ENCODE data around the gene XPO5. TPM values are rescaled to one million over a fixed set of nuclear protein-coding genes. Genes with fewer than 3 reads are reported as not detected.

Gene XPO5
- total and polyA plus RNA-seq, 2 of the 4 experiments (the other 2 are of a cell fraction) = 29.0 to 30.1 TPM

DNA sequence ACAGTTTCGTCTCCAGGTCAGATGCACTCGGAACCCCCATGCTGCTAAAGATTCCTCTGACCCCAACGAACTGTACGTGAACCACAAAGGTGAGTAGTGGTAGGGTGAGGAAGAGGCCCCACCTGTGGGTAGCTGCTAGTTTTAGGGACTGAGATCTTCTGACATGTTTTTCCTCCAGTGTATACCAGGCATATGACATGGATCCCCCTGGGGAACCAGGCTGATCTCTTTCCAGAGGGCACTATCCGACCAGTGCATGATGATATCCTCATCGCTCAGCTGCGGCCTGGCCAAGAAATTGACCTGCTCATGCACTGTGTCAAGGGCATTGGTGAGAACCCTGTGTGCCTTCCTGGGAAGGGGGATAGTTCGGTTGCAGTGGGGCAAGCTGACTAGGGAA lies 55.7 kb downstream of the XPO5 start:
- no peak for ATAC-seq (ENCODE audit: low read depth)
- intact Hi-C loops (cut with micrococcal nuclease) = loop anchor here (5.0 kb wide), 1 partner anchor 42 kb away; no protein-coding TSS in a partner anchor
- peaks cover 14% of the 10 kb centered on the region; the same call in 1 of the 2 replicates for H3K9me1 ChIP-seq (ENCODE audit: insufficient read depth, low read length)
- TF ChIP-seq, protein P1, sequence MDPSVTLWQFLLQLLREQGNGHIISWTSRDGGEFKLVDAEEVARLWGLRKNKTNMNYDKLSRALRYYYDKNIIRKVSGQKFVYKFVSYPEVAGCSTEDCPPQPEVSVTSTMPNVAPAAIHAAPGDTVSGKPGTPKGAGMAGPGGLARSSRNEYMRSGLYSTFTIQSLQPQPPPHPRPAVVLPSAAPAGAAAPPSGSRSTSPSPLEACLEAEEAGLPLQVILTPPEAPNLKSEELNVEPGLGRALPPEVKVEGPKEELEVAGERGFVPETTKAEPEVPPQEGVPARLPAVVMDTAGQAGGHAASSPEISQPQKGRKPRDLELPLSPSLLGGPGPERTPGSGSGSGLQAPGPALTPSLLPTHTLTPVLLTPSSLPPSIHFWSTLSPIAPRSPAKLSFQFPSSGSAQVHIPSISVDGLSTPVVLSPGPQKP (IDR thresholded peaks at IDR 0.05; ENCODE audit: borderline replicate concordance, low read depth, low read length) = no peak
- TF ChIP-seq MXI1 (IDR thresholded peaks at IDR 0.05; ENCODE audit: borderline replicate concordance, low read depth, low read length) (no peak), POLR2A (IDR thresholded peaks at IDR 0.05; ENCODE audit: low read depth, low read length) (no peak)
- no peak overlapping the region for H2AFZ ChIP-seq (replicated peaks; ENCODE audit: low read length, poor library complexity)
- peaks cover 24 to 60% of the 10 kb centered on the region in 2 experiments for H3K79me1 ChIP-seq (ENCODE audit: low read depth in 1 of 2, low read length in 2 of 2)
- CTCF ChIA-PET = no interaction called here
- H3K9ac ChIP-seq (ENCODE audit: low read depth, low read length) = no peak overlapping the region
- H2BK15ac ChIP-seq (ENCODE audit: low read depth, low read length) = no peak overlapping the region
- no peak overlapping the region for H4K5ac ChIP-seq (ENCODE audit: low read depth, low read length)
- no peak overlapping the region for H3K4me3 ChIP-seq (ENCODE audit: insufficient read depth, low read depth, low read length)
- BruUV-seq (replicated peaks) = TSS peak; percentile 34
- H3K27me3 ChIP-seq (ENCODE audit: control insufficient read depth, insufficient read depth, low read length) = no peaks in the 10 kb centered on the region
- H2BK20ac ChIP-seq (ENCODE audit: low read depth, low read length) = no peak overlapping the region
- POLR2A ChIA-PET (ENCODE audit: unreplicated experiment) = no interaction called here
- no peak overlapping the region for H3K4me2 ChIP-seq (ENCODE audit: low read depth, low read length)
- no peak overlapping the region for H3K23ac ChIP-seq (ENCODE audit: low read depth, low read length)
- H2AK9ac ChIP-seq (replicated peaks; ENCODE audit: low read depth, low read length, poor library complexity) = no peak overlapping the region
- no peak overlapping the region for H2BK120ac ChIP-seq (ENCODE audit: low read depth, low read length)
- H3K27ac ChIP-seq (ENCODE audit: insufficient read depth, low read length) = no peak overlapping the region
- no peak overlapping the region for H2AK5ac ChIP-seq (ENCODE audit: low read depth, low read length)
- DNase-seq = no peak
- H3K56ac ChIP-seq (ENCODE audit: extremely low read depth, insufficient read depth, low read length) = no peak overlapping the region
- no peak overlapping the region for H3K14ac ChIP-seq (replicated peaks; ENCODE audit: low read depth, low read length)
- H4K8ac ChIP-seq (ENCODE audit: low read depth in 2 of 2, low read length in 2 of 2) = no peak overlapping the region
- no peak overlapping the region for H4K91ac ChIP-seq (ENCODE audit: insufficient read depth, low read depth, low read length)
- dilution Hi-C loops (cut with HindIII; ENCODE audit: low sequenced_read_pairs, unreplicated experiment) = no loop called here
- peaks cover 58% of the 10 kb centered on the region for H3K36me3 ChIP-seq (ENCODE audit: control insufficient read depth, insufficient read depth, low read length)
- no peaks in the 10 kb centered on the region for H3K9me3 ChIP-seq (ENCODE audit: control insufficient read depth, insufficient read depth, low read length)
- no peak overlapping the region for H2BK5ac ChIP-seq (ENCODE audit: low read depth, low read length, poor library complexity, severe bottlenecking)
- no peak overlapping the region for H3K18ac ChIP-seq (ENCODE audit: low read depth, low read length)
- WGBS, 2 experiments (ENCODE audit: extremely low coverage in 2 of 2, insufficient read length in 1 of 2) = 91% methylated on average over 4 of the region's 8 CpGs; no CpG with 5 or more reads in 1 of the 2 experiments
- peaks cover 13% of the 10 kb centered on the region for H3K4me1 ChIP-seq (ENCODE audit: control insufficient read depth, insufficient read depth, low read length)
- no peaks in the 10 kb centered on the region; the same call in 1 of the 2 replicates for H4K20me1 ChIP-seq (ENCODE audit: insufficient read depth, low read length)
- in situ Hi-C loops (cut with MboI; ENCODE audit: low sequenced_read_pairs) = no loop called here
- H3K4ac ChIP-seq (ENCODE audit: low read depth, low read length) = no peak overlapping the region
